Measurements from ENCODE around the gene NRXN2. TPM values are rescaled to one million over a fixed set of nuclear protein-coding genes. Genes with fewer than 3 reads are reported as not detected.

The NRXN2 gene
- polyA plus RNA-seq, 3 donors: 1.2 to 4.6 (median 2.7) TPM

DNA sequence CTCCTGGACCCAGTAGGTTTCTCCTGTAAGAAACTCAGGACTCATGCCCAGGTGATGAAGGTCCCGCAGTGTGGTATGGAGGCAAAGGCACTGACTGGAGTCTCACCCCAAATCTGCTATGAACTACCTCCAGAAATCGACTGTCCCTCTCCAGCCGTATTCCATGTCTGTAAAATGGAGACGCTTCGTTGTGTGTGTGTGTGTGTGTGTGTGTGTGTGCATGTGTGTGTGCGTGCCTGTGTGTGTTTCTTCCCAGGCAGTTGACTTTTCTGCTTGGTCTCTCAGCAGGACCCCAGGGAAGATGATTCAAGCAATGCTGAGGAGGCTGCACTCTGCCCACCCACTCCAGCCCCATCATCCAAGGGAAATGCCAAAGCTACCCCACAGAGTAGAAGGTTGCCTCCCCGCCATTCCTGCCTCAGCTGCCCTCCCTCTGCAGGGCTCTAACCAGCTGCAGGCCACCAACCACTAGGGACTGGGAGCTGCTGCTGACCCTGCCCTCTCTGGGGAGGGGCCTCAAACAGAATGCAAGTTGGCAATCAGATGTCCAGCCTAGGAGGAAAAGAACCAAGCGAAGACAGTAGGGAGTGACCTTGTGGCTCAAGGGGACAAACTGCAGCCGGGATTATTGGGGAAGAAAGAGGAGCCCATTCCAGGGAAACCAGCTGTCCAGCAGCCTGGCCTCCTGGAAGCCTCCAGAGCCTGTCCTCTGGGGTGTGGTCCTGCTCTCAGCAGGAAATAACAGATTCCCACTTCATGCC, 75.8 kb downstream of the NRXN2 start:
- H3K27ac ChIP-seq (ENCODE audit: low read depth, low read length): no peak overlapping the region
- WGBS, 3 donors: 74 to 82% (median 77%) methylated on average over 9 of the region's 9 CpGs

DNA sequence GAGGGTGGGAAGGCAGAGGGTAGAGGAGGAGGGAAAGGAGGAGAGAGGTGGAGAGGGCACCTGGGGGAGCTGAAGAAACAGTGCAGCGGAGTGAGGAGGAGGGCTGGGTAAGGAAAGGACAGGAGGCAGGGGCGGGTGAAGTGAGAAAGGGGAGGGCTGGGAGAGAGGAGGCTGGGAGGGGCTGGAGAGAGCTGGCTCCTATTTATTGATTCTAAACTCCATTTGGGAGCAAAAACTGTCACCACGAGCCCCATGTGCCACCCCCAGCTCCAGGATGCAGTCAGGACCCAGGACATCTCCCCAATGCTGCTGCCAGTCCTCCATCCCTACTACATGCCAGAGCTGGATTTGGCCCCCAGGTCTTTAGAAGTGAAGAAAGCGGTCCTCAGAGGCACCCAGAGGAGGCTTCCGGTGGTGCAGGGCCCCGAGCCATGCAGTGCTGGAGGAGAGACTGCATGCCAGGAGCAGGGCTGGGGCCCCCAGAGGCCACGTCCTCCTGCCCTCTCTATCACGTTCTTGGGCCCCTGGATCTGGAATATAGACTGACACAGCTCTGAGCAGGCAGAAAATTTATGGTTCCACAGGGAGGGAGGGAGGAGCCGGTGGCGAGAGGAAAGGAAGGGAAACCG, 78.2 kb downstream of the NRXN2 start:
- H3K27ac ChIP-seq (ENCODE audit: low read depth, low read length): no peak overlapping the region
- WGBS, 3 donors: 18 to 56% (median 31%) methylated on average over 11 of the region's 11 CpGs

- no peak overlapping the region for H3K27ac ChIP-seq (ENCODE audit: low read depth, low read length)
- 13 to 18% (median 16%) methylated on average over 19 of the region's 19 CpGs for WGBS, 3 donors
Measured at GRCh38 chr11:64643920-64644646, 78.9 kb downstream of the NRXN2 start.

DNA sequence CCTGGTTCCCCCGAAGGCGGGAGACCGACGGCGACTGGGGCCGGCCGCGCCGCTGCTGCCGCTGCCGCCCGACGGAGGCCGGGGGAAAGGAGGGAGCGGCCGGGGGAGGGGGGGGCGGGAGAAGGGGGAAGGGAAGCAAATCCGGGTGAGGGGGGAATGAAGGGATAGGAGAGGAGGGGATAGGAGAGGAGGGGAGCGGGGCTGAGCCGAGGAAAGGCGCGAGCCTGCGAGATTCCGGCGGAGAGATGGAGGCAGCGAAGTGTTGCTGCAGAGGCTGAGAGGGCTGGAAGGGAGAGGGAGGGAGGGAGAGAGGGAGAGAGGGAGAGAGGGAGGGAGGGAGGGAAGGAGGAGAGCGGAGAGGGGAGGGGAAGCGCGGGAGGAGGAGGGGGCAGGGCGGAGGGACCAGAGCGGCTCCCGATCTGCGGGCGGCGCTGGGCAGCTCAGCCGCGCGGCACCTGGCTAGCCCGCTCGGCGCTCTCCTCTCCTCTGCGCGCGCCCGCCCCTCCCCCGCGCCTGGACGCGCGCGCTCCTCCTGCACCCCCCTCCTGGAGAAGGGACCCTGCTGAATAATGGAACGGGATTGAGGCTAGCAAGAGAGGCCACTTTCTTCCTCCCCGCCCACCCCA, 79.6 kb downstream of the NRXN2 start:
- WGBS, 3 donors: 1% methylated on average over 10 to 44 of the region's 53 CpGs
- no peak overlapping the region for H3K27ac ChIP-seq (ENCODE audit: low read depth, low read length)

GRCh38 chr11:64642871-64643255, 80.1 kb downstream of the NRXN2 start:
- no peak overlapping the region for H3K27ac ChIP-seq (ENCODE audit: low read depth, low read length)
- 2 to 3% (median 3%) methylated on average over 29 to 36 of the region's 36 CpGs for WGBS, 3 donors

DNA sequence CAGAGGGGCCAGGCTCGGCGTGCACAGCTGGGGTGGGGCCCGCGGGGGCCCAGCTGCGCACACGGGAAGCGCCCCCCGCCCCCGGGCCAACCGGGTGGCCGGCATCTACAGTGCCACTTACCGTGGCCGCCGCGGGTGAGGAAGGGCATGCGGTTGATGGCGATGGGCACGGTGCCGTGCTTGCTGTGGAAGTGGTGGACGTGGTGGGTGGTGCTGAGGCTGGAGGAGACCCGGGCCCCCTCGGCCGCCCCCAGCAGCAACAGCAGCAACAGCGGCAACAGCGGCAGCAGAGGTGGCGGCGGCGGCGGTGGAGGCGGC, 80.6 kb downstream of the NRXN2 start:
- H3K27ac ChIP-seq (ENCODE audit: low read depth, low read length): no peak overlapping the region
- 1 to 6% (median 4%) methylated on average over 12 to 30 of the region's 30 CpGs for WGBS, 3 donors

- 42 to 55% (median 48%) methylated on average over 11 of the region's 11 CpGs for WGBS, 3 donors
- no peak overlapping the region for H3K27ac ChIP-seq (ENCODE audit: low read depth, low read length)
Measured at GRCh38 chr11:64641596-64642417, 81.2 kb downstream of the NRXN2 start.

GRCh38 chr11:64639885-64640284, 83.1 kb downstream of the NRXN2 start:
- WGBS, 3 donors: 55 to 83% (median 63%) methylated on average over 4 of the region's 4 CpGs
- no peak overlapping the region for H3K27ac ChIP-seq (ENCODE audit: low read depth, low read length)

GRCh38 chr11:64638829-64639228, 84.2 kb downstream of the NRXN2 start:
- H3K27ac ChIP-seq (ENCODE audit: low read depth, low read length): no peak overlapping the region
- 89 to 98% (median 95%) methylated on average over 2 of the region's 2 CpGs for WGBS, 3 donors

DNA sequence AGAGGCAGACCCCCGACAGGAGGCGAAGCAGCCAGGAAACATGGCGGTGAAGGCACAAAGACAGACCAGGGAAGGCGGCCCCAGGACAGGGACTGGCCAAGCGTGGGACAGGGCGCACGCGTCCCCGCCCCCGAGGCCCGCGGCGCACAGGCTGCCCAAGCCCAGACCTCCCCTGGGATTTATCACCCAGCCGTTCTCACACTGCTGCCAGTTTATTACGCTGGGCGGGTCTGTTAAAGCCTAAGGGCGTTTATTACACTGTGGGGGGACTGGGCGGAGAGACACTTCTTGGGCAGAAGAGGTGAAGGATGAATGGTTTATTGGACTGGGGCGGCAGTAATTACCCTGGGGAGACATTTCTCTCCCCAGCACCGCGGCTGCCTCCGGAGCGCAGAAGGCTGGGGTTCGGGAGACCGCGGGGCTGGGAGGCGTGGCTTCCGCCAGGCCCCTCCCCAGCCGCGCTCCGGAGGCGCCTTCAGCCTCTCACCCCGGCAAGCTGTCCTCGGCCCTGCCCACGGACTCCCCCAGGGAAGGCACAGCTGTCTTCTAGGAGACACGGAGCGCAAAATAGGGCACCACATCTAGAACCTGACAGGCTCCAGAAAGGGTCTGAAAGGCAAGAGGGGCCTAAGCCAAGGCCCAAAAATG, 84.9 kb downstream of the NRXN2 start:
- H3K27ac ChIP-seq (ENCODE audit: low read depth, low read length): no peak overlapping the region

GRCh38 chr11:64637334-64638017, 85.5 kb downstream of the NRXN2 start:
- no peak overlapping the region for H3K27ac ChIP-seq (ENCODE audit: low read depth, low read length)
- 61 to 69% (median 62%) methylated on average over 15 of the region's 15 CpGs for WGBS, 3 donors

More for the DNA sequence above, 84.9 kb downstream of the NRXN2 start:
- 16 to 40% (median 28%) methylated on average over 36 to 37 of the region's 37 CpGs for WGBS, 3 donors

DNA sequence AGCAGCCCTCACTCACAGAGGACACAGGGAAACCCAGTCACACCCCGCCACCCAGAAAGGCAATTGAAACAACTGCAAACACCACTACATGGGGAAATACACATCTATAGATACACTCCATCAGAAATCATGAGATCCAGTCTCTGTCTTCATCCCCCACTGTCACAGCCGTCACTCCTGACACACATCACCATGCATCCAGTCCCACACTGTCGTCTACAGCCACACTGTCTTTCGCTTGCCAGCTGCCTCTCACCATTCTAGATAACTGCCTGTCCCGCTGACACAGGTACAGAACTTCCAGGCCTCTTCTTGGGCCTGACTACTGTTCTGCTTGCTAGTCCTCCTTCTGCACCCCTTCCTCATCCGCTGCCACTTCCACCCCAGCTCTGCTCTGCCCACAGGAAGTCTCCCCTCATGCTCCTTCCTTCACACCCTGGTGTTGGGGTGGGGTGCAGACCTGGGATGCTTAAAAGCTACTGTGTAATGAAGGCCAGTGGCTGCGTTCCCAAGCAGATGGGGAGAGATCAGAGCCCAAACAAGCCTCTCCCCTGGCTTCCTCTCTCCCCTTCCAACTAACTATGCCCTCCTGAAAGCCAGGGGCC, 89.3 kb downstream of the NRXN2 start:
- WGBS, 3 donors: 70 to 78% (median 78%) methylated on average over 7 of the region's 7 CpGs
- H3K27ac ChIP-seq (ENCODE audit: low read depth, low read length): no peak overlapping the region

DNA sequence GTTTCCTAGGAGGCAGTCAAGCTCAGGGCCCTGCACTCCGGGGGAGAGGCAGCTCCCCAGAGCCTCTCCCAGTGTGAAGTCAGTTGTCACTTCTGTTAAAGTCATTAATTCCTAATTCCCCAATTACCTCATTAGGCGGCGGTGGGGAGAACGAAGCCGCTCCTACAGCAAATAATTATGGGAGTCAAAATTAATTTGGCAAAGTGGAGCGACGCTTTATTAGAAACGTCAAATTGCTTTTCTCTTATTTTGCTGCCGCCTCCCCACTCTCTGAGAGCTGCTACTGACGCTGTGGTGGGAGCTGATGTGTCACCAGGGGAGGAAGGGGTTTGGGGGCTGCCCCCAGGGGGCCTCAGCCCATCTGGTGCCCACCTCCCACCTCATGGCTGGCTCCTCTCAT, 90.3 kb downstream of the NRXN2 start:
- WGBS, 3 donors: 83 to 89% (median 88%) methylated on average over 9 to 10 of the region's 10 CpGs
- H3K27ac ChIP-seq (ENCODE audit: low read depth, low read length): no peak overlapping the region

DNA sequence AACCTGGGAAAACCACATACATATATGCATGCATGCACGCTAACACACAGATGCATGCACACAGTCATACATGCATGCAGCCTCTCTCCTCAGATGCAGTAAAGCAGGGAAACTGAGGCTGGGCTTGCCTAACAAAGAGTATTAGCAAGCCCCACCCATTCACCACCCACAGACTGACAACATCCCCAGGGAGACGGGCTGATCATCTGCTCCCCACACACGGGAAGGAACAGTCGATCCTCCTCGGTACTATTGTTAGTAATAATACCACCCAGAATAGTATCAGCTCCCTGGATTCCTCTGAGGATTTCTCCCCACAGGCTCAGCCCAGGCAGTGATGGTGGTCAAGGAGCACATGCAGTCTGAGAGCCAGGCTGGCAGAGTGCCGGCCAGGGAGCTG, 90.8 kb downstream of the NRXN2 start:
- no peak overlapping the region for H3K27ac ChIP-seq (ENCODE audit: low read depth, low read length)
- 82 to 87% (median 84%) methylated on average over 6 of the region's 6 CpGs for WGBS, 3 donors

DNA sequence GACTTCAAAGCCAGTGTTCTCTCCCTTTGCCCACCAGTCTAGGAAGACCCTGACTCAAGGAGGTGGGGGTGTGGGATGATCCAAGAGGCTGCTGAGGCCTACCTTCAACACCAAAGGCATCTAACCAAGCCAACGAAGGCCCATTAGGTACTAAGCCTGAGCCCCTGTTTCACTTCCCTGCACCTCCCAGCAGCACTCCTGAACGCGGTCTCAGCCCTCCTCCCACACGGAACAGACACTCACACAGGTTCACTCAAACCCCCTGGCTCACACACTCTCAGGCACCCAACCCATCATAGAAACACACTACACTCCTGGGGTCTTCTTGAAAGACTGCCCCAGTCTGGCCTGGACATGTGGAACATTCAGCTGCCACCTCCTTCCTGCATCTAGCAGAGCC, 91.3 kb downstream of the NRXN2 start:
- WGBS, 3 donors: 86 to 92% (median 88%) methylated on average over 4 of the region's 4 CpGs
- H3K27ac ChIP-seq (ENCODE audit: low read depth, low read length): no peak overlapping the region

- H3K27ac ChIP-seq (ENCODE audit: low read depth, low read length): no peak overlapping the region
- 27 to 65% (median 57%) methylated on average over 56 of the region's 56 CpGs for WGBS, 3 donors
Measured at GRCh38 chr11:64629796-64630562, 93.0 kb downstream of the NRXN2 start.
